ENCODE results near the gene OSGEP. TPM values are rescaled to one million over a fixed set of nuclear protein-coding genes. Genes with fewer than 3 reads are reported as not detected.

The OSGEP gene
- total and polyA plus RNA-seq, 2 of the 13 experiments (the other 11 are each of a cell fraction or from before 2014, with no cell fraction given) = 39.7 to 41.1 TPM

DNA sequence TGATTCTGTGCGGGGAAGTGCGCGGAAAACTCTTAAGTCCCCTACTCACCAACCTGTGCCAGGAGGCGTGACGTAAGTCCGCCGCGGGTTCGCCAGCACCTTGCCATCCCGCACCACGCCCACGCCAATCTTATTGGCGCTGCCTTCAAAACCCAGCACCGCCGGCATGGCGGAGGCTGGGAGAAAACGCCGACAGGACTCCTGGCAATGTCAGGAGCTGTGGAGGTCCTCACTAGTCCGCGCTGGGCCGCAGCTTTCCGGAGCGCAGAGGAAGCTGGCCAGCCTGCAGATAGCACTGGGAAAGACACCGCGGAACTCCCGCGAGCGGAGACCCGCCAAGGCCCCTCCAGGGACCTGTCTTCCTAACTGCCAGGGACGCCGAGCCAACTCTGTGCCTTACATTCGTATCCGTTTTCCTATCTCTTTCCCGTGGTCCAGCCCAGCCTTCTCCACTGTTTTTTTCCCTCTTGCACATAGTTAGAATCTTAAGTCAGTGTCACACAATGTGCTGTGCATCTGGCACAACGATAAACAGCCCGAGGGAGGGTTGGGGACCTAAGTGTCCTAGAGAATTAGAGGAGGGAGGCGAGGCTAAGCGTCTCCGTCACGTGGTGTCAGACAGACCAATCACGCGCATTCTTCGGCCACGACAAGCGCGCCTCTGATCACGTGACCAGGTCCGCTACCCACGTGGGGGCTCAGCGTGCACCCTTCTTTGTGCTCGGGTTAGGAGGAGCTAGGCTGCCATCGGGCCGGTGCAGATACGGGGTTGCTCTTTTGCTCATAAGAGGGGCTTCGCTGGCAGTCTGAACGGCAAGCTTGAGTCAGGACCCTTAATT, at the start of gene OSGEP, which contains the start of gene APEX1 (continued):
- TF ChIP-seq ZNF326 (CRISPR knock-in tag; IDR thresholded peaks at IDR 0.05; ENCODE audit: borderline replicate concordance) = no peak
- TF ChIP-seq TCF7 (IDR thresholded peaks at IDR 0.05; ENCODE audit: low read depth) = no peak
- TF ChIP-seq HNRNPL (IDR thresholded peaks at IDR 0.05; ENCODE audit: low read depth, low read length) = peak; percentile 79
- peak; percentile 82 for TF ChIP-seq SALL2 (CRISPR knock-in tag; IDR thresholded peaks at IDR 0.05)
- TF ChIP-seq SNAI1 (CRISPR knock-in tag; IDR thresholded peaks at IDR 0.05; ENCODE audit: borderline replicate concordance) = peak; percentile 67
- TF ChIP-seq, protein P1, sequence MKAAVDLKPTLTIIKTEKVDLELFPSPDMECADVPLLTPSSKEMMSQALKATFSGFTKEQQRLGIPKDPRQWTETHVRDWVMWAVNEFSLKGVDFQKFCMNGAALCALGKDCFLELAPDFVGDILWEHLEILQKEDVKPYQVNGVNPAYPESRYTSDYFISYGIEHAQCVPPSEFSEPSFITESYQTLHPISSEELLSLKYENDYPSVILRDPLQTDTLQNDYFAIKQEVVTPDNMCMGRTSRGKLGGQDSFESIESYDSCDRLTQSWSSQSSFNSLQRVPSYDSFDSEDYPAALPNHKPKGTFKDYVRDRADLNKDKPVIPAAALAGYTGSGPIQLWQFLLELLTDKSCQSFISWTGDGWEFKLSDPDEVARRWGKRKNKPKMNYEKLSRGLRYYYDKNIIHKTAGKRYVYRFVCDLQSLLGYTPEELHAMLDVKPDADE (CRISPR knock-in tag; IDR thresholded peaks at IDR 0.05) = no peak
- TF ChIP-seq NPAS2 (CRISPR knock-in tag; IDR thresholded peaks at IDR 0.05; ENCODE audit: borderline replicate concordance) = no peak
- no peak; the same call in 1 of the 2 replicates for TF ChIP-seq GFI1 (CRISPR knock-in tag; IDR thresholded peaks at IDR 0.05; ENCODE audit: borderline replicate concordance)
- TF ChIP-seq, protein P2, sequence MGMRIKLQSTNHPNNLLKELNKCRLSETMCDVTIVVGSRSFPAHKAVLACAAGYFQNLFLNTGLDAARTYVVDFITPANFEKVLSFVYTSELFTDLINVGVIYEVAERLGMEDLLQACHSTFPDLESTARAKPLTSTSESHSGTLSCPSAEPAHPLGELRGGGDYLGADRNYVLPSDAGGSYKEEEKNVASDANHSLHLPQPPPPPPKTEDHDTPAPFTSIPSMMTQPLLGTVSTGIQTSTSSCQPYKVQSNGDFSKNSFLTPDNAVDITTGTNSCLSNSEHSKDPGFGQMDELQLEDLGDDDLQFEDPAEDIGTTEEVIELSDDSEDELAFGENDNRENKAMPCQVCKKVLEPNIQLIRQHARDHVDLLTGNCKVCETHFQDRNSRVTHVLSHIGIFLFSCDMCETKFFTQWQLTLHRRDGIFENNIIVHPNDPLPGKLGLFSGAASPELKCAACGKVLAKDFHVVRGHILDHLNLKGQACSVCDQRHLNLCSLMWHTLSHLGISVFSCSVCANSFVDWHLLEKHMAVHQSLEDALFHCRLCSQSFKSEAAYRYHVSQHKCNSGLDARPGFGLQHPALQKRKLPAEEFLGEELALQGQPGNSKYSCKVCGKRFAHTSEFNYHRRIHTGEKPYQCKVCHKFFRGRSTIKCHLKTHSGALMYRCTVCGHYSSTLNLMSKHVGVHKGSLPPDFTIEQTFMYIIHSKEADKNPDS (CRISPR knock-in tag; IDR thresholded peaks at IDR 0.05) = 0 out of 2 replicates have a peak, but pooled peaks have one; percentile 44
- TF ChIP-seq, protein P3, sequence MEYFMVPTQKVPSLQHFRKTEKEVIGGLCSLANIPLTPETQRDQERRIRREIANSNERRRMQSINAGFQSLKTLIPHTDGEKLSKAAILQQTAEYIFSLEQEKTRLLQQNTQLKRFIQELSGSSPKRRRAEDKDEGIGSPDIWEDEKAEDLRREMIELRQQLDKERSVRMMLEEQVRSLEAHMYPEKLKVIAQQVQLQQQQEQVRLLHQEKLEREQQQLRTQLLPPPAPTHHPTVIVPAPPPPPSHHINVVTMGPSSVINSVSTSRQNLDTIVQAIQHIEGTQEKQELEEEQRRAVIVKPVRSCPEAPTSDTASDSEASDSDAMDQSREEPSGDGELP (IDR thresholded peaks at IDR 0.05; ENCODE audit: borderline replicate concordance, low read depth) = peak; percentile 56; the same call in 1 of the 2 replicates
- TF ChIP-seq NONO (IDR thresholded peaks at IDR 0.05) = no peak
- TF ChIP-seq NONO (CRISPR knock-in tag; conservative IDR thresholded peaks at IDR 0.05) = peak; percentile 44
- TF ChIP-seq, protein P4, sequence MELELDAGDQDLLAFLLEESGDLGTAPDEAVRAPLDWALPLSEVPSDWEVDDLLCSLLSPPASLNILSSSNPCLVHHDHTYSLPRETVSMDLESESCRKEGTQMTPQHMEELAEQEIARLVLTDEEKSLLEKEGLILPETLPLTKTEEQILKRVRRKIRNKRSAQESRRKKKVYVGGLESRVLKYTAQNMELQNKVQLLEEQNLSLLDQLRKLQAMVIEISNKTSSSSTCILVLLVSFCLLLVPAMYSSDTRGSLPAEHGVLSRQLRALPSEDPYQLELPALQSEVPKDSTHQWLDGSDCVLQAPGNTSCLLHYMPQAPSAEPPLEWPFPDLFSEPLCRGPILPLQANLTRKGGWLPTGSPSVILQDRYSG (CRISPR knock-in tag; IDR thresholded peaks at IDR 0.05) = 0 out of 2 replicates have a peak, but pooled peaks have one; percentile 64
- peak; percentile 77; the same call in 1 of the 2 replicates for TF ChIP-seq SNAPC2 (CRISPR knock-in tag; IDR thresholded peaks at IDR 0.05)
- TF ChIP-seq ZNF530 (CRISPR knock-in tag; IDR thresholded peaks at IDR 0.05; ENCODE audit: low read depth) = no peak
- peak; percentile 86 for TF ChIP-seq ZBTB8A (CRISPR knock-in tag; IDR thresholded peaks at IDR 0.05; ENCODE audit: borderline replicate concordance, low read depth)
- TF ChIP-seq, protein P5, sequence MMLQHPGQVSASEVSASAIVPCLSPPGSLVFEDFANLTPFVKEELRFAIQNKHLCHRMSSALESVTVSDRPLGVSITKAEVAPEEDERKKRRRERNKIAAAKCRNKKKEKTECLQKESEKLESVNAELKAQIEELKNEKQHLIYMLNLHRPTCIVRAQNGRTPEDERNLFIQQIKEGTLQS (CRISPR knock-in tag; IDR thresholded peaks at IDR 0.05) = no peak
- TF ChIP-seq, protein P6, sequence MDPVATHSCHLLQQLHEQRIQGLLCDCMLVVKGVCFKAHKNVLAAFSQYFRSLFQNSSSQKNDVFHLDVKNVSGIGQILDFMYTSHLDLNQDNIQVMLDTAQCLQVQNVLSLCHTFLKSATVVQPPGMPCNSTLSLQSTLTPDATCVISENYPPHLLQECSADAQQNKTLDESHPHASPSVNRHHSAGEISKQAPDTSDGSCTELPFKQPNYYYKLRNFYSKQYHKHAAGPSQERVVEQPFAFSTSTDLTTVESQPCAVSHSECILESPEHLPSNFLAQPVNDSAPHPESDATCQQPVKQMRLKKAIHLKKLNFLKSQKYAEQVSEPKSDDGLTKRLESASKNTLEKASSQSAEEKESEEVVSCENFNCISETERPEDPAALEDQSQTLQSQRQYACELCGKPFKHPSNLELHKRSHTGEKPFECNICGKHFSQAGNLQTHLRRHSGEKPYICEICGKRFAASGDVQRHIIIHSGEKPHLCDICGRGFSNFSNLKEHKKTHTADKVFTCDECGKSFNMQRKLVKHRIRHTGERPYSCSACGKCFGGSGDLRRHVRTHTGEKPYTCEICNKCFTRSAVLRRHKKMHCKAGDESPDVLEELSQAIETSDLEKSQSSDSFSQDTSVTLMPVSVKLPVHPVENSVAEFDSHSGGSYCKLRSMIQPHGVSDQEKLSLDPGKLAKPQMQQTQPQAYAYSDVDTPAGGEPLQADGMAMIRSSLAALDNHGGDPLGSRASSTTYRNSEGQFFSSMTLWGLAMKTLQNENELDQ (CRISPR knock-in tag; IDR thresholded peaks at IDR 0.05; ENCODE audit: borderline replicate concordance) = no peak
- TF ChIP-seq, protein P7, sequence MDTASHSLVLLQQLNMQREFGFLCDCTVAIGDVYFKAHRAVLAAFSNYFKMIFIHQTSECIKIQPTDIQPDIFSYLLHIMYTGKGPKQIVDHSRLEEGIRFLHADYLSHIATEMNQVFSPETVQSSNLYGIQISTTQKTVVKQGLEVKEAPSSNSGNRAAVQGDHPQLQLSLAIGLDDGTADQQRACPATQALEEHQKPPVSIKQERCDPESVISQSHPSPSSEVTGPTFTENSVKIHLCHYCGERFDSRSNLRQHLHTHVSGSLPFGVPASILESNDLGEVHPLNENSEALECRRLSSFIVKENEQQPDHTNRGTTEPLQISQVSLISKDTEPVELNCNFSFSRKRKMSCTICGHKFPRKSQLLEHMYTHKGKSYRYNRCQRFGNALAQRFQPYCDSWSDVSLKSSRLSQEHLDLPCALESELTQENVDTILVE (CRISPR knock-in tag; IDR thresholded peaks at IDR 0.05) = peak; percentile 52
